Measurements from ENCODE around the gene ECHDC3. TPM values are rescaled to one million over a fixed set of nuclear protein-coding genes. Genes with fewer than 3 reads are reported as not detected.

ECHDC3 gene
- total and polyA plus RNA-seq, 10 of the 15 experiments (the other 5 are each of a cell fraction or from before 2014, with no cell fraction given) = 0.16 to 10.0 (median 6.0) TPM

- intact Hi-C loops (cut with micrococcal nuclease; ENCODE audit: unreplicated experiment) (no loop called here), in situ Hi-C loops (cut with MboI) (no loop called here)
- Histone ChIP-seq H3K4me2 (ENCODE audit: control insufficient read depth, insufficient read depth) (no peak overlapping the region), H3K4me1 (ENCODE audit: control insufficient read depth, insufficient read depth, low read length) (no peaks in the 10 kb centered on the region), H4K20me1 (ENCODE audit: control insufficient read depth, insufficient read depth) (no peaks in the 10 kb centered on the region), H3K9ac (ENCODE audit: control insufficient read depth, insufficient read depth, low read length) (no peak overlapping the region), H3K36me3 (ENCODE audit: control insufficient read depth in 2 of 2, insufficient read depth in 2 of 2, low read length in 1 of 2) (no peaks in the 10 kb centered on the region), H3K27ac (ENCODE audit: control insufficient read depth, insufficient read depth) (no peak overlapping the region), H3K9me3 (replicated peaks; ENCODE audit: control insufficient read depth, insufficient read depth, low read length) (peaks cover 5% of the 10 kb centered on the region; the same call in 2 of the 3 replicates), H2AFZ (ENCODE audit: control insufficient read depth, low read depth, low read length) (no peak overlapping the region), H3K4me3 (no peak overlapping the region), H3K27me3 (replicated peaks in 1 of 2; ENCODE audit: control insufficient read depth in 2 of 2, insufficient read depth in 2 of 2, low read length in 1 of 2) (no peaks in the 10 kb centered on the region; a peak in 1 of 4 replicates), H3K79me2 (ENCODE audit: control insufficient read depth, insufficient read depth, low read length) (no peaks in the 10 kb centered on the region)
- FAIRE-seq (no peak), DNase-seq (ENCODE audit: low read depth, low spot score) (no peak), ATAC-seq (no peak)
- ChIA-PET POLR2A (no interaction called here), CTCF (interaction anchor here (1.7 to 11.9 kb wide), 2 partner anchors 215 to 306 kb away, joined by 6 to 100 read pairs; no protein-coding TSS in a partner anchor), SMC1A (ENCODE audit: uncharacterized antibody, unreplicated experiment) (interaction anchor here (3.0 kb wide), 1 partner anchor 27 kb away, joined by 11 read pairs; no protein-coding TSS in a partner anchor), RAD21 (ENCODE audit: unreplicated experiment) (interaction anchor here (1.2 to 2.5 kb wide), 3 partner anchors 208 to 215 kb away, joined by 3 to 13 read pairs (median 4); no protein-coding TSS in a partner anchor)
- BruUV-seq (replicated peaks) = no TSS peak
- WGBS (ENCODE audit: insufficient coverage, insufficient replicate concordance, low lambda C conversion rate, missing lambda C conversion rate) = 15% methylated on average over 3 of the region's 3 CpGs
- TF ChIP-seq, protein P1, sequence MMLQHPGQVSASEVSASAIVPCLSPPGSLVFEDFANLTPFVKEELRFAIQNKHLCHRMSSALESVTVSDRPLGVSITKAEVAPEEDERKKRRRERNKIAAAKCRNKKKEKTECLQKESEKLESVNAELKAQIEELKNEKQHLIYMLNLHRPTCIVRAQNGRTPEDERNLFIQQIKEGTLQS (IDR thresholded peaks at IDR 0.05; ENCODE audit: borderline replicate concordance, extremely low read depth, low read depth, low read length) = no peak
- TF ChIP-seq EZH2 (IDR thresholded peaks at IDR 0.05; ENCODE audit: borderline replicate concordance, control insufficient read depth, low read depth, low read length) = no peak
- TF ChIP-seq, protein P2, sequence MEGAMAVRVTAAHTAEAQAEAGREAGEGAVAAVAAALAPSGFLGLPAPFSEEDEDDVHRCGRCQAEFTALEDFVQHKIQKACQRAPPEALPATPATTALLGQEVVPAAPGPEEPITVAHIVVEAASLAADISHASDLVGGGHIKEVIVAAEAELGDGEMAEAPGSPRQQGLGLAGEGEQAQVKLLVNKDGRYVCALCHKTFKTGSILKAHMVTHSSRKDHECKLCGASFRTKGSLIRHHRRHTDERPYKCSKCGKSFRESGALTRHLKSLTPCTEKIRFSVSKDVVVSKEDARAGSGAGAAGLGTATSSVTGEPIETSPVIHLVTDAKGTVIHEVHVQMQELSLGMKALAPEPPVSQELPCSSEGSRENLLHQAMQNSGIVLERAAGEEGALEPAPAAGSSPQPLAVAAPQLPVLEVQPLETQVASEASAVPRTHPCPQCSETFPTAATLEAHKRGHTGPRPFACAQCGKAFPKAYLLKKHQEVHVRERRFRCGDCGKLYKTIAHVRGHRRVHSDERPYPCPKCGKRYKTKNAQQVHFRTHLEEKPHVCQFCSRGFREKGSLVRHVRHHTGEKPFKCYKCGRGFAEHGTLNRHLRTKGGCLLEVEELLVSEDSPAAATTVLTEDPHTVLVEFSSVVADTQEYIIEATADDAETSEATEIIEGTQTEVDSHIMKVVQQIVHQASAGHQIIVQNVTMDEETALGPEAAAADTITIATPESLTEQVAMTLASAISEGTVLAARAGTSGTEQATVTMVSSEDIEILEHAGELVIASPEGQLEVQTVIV (IDR thresholded peaks at IDR 0.05; ENCODE audit: borderline replicate concordance, partially characterized antibody) = no peak
- TF ChIP-seq ZNF384 (IDR thresholded peaks at IDR 0.05; ENCODE audit: borderline replicate concordance, low read depth, low read length) = no peak
- no peak for TF ChIP-seq HCFC1 (IDR thresholded peaks at IDR 0.05; ENCODE audit: low read length)
- TF ChIP-seq, protein P3, sequence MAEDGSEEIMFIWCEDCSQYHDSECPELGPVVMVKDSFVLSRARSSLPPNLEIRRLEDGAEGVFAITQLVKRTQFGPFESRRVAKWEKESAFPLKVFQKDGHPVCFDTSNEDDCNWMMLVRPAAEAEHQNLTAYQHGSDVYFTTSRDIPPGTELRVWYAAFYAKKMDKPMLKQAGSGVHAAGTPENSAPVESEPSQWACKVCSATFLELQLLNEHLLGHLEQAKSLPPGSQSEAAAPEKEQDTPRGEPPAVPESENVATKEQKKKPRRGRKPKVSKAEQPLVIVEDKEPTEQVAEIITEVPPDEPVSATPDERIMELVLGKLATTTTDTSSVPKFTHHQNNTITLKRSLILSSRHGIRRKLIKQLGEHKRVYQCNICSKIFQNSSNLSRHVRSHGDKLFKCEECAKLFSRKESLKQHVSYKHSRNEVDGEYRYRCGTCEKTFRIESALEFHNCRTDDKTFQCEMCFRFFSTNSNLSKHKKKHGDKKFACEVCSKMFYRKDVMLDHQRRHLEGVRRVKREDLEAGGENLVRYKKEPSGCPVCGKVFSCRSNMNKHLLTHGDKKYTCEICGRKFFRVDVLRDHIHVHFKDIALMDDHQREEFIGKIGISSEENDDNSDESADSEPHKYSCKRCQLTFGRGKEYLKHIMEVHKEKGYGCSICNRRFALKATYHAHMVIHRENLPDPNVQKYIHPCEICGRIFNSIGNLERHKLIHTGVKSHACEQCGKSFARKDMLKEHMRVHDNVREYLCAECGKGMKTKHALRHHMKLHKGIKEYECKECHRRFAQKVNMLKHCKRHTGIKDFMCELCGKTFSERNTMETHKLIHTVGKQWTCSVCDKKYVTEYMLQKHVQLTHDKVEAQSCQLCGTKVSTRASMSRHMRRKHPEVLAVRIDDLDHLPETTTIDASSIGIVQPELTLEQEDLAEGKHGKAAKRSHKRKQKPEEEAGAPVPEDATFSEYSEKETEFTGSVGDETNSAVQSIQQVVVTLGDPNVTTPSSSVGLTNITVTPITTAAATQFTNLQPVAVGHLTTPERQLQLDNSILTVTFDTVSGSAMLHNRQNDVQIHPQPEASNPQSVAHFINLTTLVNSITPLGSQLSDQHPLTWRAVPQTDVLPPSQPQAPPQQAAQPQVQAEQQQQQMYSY (CRISPR knock-in tag; IDR thresholded peaks at IDR 0.05) = no peak
- TF ChIP-seq WRNIP1 (IDR thresholded peaks at IDR 0.05; ENCODE audit: borderline replicate concordance, low read depth, low read length) = no peak
- no peak for TF ChIP-seq TCF7 (IDR thresholded peaks at IDR 0.05; ENCODE audit: borderline replicate concordance)
- no peak for TF ChIP-seq ZNF687 (IDR thresholded peaks at IDR 0.05)
- TF ChIP-seq, protein P4, sequence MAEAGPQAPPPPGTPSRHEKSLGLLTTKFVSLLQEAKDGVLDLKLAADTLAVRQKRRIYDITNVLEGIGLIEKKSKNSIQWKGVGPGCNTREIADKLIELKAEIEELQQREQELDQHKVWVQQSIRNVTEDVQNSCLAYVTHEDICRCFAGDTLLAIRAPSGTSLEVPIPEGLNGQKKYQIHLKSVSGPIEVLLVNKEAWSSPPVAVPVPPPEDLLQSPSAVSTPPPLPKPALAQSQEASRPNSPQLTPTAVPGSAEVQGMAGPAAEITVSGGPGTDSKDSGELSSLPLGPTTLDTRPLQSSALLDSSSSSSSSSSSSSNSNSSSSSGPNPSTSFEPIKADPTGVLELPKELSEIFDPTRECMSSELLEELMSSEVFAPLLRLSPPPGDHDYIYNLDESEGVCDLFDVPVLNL (IDR thresholded peaks at IDR 0.05; ENCODE audit: low read depth, low read length) = no peak
Observed at GRCh38 chr10:11729790-11730315, 12.3 kb upstream of the ECHDC3 start.
